H9 (cell line): ENCODE measurements around the gene TMEM271. TPM values are rescaled to one million over a fixed set of nuclear protein-coding genes. Genes with fewer than 3 reads are reported as not detected.
A peak's percentile ranks its signal among the peaks of the same experiment; 100 is the strongest.

ENCODE experiments used
- DNase-seq: peaks from one replicate; pipeline ENCODE4 v3.0.0-alpha.2; 2017
- H2AFZ ChIP-seq: one replicate; pipeline ENCODE4 v1.6.1; 2013; ENCODE audit warnings: mild to moderate bottlenecking, low read length, control low read depth, moderate library complexity
- H2AK5ac ChIP-seq: 2 replicates; pipeline ENCODE4 v1.6.1; 2013; ENCODE audit warnings: low read length, control low read depth, mixed read lengths; ENCODE audit not compliant: insufficient read length
- H2BK120ac ChIP-seq: one replicate; pipeline ENCODE4 v1.6.1; 2013; ENCODE audit warnings: low read depth, mild to moderate bottlenecking, low read length, control low read depth, inconsistent platforms; ENCODE audit not compliant: poor library complexity, severe bottlenecking
- H2BK12ac ChIP-seq: 2 replicates; pipeline ENCODE4 v1.6.1; 2013; ENCODE audit warnings: low read length, control low read depth, mixed read lengths, low read depth; ENCODE audit not compliant: insufficient read length
- H2BK15ac ChIP-seq: 2 replicates; pipeline ENCODE4 v1.6.1; 2013; ENCODE audit warnings: low read depth, low read length, control low read depth
- H2BK20ac ChIP-seq: one replicate; pipeline ENCODE4 v1.6.1; 2013; ENCODE audit warnings: low read depth, mild to moderate bottlenecking, low read length, control low read depth, inconsistent platforms; ENCODE audit not compliant: poor library complexity, severe bottlenecking
- H2BK5ac ChIP-seq: 2 replicates; pipeline ENCODE4 v1.6.1; 2013; ENCODE audit warnings: low read length, control low read depth, mixed read lengths; ENCODE audit not compliant: insufficient read length
- H3K14ac ChIP-seq: 2 replicates; pipeline ENCODE4 v1.6.1; 2013; ENCODE audit warnings: low read length, control low read depth; ENCODE audit not compliant: insufficient read depth
- H3K18ac ChIP-seq: 2 replicates; pipeline ENCODE4 v1.6.1; 2013; ENCODE audit warnings: low read depth, mild to moderate bottlenecking, mixed read lengths, low read length, control low read depth; ENCODE audit not compliant: insufficient read length
- H3K23ac ChIP-seq: 2 replicates; pipeline ENCODE4 v1.6.1; 2013; ENCODE audit warnings: low read length, control low read depth, mixed read lengths, low read depth; ENCODE audit not compliant: insufficient read length
- H3K23me2 ChIP-seq: 2 replicates; pipeline ENCODE4 v1.6.1; 2013; ENCODE audit warnings: low read depth, mild to moderate bottlenecking, mixed read lengths, low read length, control low read depth; ENCODE audit not compliant: insufficient read length, poor library complexity, severe bottlenecking
- H3K27ac ChIP-seq: 2 replicates; pipeline ENCODE4 v1.5.1; 2013; ENCODE audit warnings: low read length, control low read depth, mixed read lengths, low read depth; ENCODE audit not compliant: insufficient read length
- H3K27me3 ChIP-seq: 2 replicates; pipeline ENCODE4 v1.6.1; 2013; ENCODE audit warnings: low read length, control low read depth, inconsistent platforms; ENCODE audit not compliant: insufficient read depth
- H3K4ac ChIP-seq: 2 replicates; pipeline ENCODE4 v1.6.1; 2013; ENCODE audit warnings: low read depth, mild to moderate bottlenecking, control low read depth, inconsistent platforms, low read length, moderate library complexity
- H3K4me1 ChIP-seq: 2 replicates; pipeline ENCODE4 v1.6.1; 2013; ENCODE audit warnings: low read length, control low read depth, inconsistent platforms; ENCODE audit not compliant: insufficient read depth
- H3K4me2 ChIP-seq: 2 replicates; pipeline ENCODE4 v1.6.1; 2013; ENCODE audit warnings: low read length, control low read depth, mixed read lengths; ENCODE audit not compliant: insufficient read length, insufficient read depth
- H3K56ac ChIP-seq: 2 replicates; pipeline ENCODE4 v1.6.1; 2013; ENCODE audit warnings: low read depth, mild to moderate bottlenecking, mixed read lengths, low read length, control low read depth; ENCODE audit not compliant: insufficient read length
- H3K79me1 ChIP-seq: 2 replicates; pipeline ENCODE4 v1.6.1; 2013; ENCODE audit warnings: low read depth, mild to moderate bottlenecking, moderate library complexity, low read length, control low read depth, inconsistent platforms; ENCODE audit not compliant: insufficient read depth, poor library complexity, severe bottlenecking
- H3K79me2 ChIP-seq: 2 replicates; pipeline ENCODE4 v1.6.1; 2013; ENCODE audit warnings: low read length, control low read depth, inconsistent platforms; ENCODE audit not compliant: insufficient read depth
- H3K9ac ChIP-seq: 2 replicates; pipeline ENCODE4 v1.6.1; 2013; ENCODE audit warnings: low read length, control low read depth, mixed read lengths; ENCODE audit not compliant: insufficient read length; ENCODE audit errors: extremely low read depth
- H3K9me3 ChIP-seq: one replicate; pipeline ENCODE4 v1.6.1; 2013; ENCODE audit warnings: low read depth, low read length, inconsistent platforms; ENCODE audit not compliant: control insufficient read depth
- H3T11ph ChIP-seq: one replicate; pipeline ENCODE4 v1.6.1; 2013; ENCODE audit warnings: mild to moderate bottlenecking, low read length, control low read depth, inconsistent platforms
- H4K20me1 ChIP-seq: one replicate; pipeline ENCODE4 v1.6.1; 2013; ENCODE audit not compliant: control insufficient read depth, insufficient read length, insufficient read depth
- H4K5ac ChIP-seq: 2 replicates; pipeline ENCODE4 v1.6.1; 2013; ENCODE audit warnings: low read depth, mild to moderate bottlenecking, mixed read lengths, low read length, control low read depth; ENCODE audit not compliant: insufficient read length
- H4K8ac ChIP-seq: replicated peaks from 2 replicates; pipeline ENCODE4 v1.6.1; 2013; ENCODE audit warnings: low read length, control low read depth, mixed read lengths, low read depth; ENCODE audit not compliant: insufficient read length
- H4K91ac ChIP-seq: 2 replicates; pipeline ENCODE4 v1.6.1; 2013; ENCODE audit warnings: low read depth, mild to moderate bottlenecking, moderate library complexity, mixed read lengths, low read length, control low read depth; ENCODE audit not compliant: insufficient read length
- H3K27ac Mint-ChIP-seq, 3 experiments: 2 replicates in 2 of 3; 3 replicates in 1 of 3; pipeline ENCODE4 v1.8.0; 2020 to 2021; ENCODE audit warnings: mixed read lengths in 3 of 3, mild to moderate bottlenecking in 1 of 3, moderate library complexity in 1 of 3
- H3K27me3 Mint-ChIP-seq: 2 replicates; pipeline ENCODE4 v1.8.0; 2021; ENCODE audit warnings: low read depth, mild to moderate bottlenecking, moderate library complexity, mixed read lengths
- H3K36me3 Mint-ChIP-seq, 3 experiments: 2 replicates in 2 of 3; 3 replicates in 1 of 3; pipeline ENCODE4 v1.8.0; 2020 to 2021; ENCODE audit warnings: low read depth in 3 of 3, mixed read lengths in 3 of 3; ENCODE audit not compliant: insufficient read depth in 1 of 3
- H3K4me1 Mint-ChIP-seq, 2 experiments: 2 replicates each; pipeline ENCODE4 v1.8.0; 2020; ENCODE audit warnings: mixed read lengths in 2 of 2
- H3K4me3 Mint-ChIP-seq, 2 experiments: 2 replicates in 1 of 2; 3 replicates in 1 of 2; pipeline ENCODE4 v1.8.0; 2020 to 2021; ENCODE audit warnings: mild to moderate bottlenecking in 2 of 2, mixed read lengths in 2 of 2, moderate library complexity in 1 of 2
- H3K9me3 Mint-ChIP-seq, 2 experiments: 2 replicates in 1 of 2; 3 replicates in 1 of 2; pipeline ENCODE4 v1.8.0; 2020; ENCODE audit warnings: mild to moderate bottlenecking in 2 of 2, mixed read lengths in 2 of 2, moderate library complexity in 1 of 2
- WGBS: extraction: QIAGEN DNeasy Blood & Tissue Kit; methylation state at CpG from one replicate; pipeline ENCODE4 v1.1.7; 2013; ENCODE audit warnings: missing lambda C conversion rate, low lambda C conversion rate, mixed read lengths; ENCODE audit not compliant: insufficient read length; ENCODE audit errors: extremely low coverage; 5-methylcytosine and 5-hydroxymethylcytosine counted together
- total RNA-seq: library from RNA; stranded (reverse); gene quantifications from 2 replicates; pipeline ENCODE4 v1.2.1, GENCODE V29; 2021
- TF ChIP-seq, protein P1 (sequence below): fragments of 200-600 bp; sonication (generic); conservative IDR thresholded peaks from 3 replicates; pipeline ENCODE4 v1.8.0; 2021; ENCODE audit warnings: antibody characterized with exemption, mild to moderate bottlenecking

The TMEM271 gene
- total RNA-seq, 1 experiment from 2014 or later = 0.09 TPM

DNA sequence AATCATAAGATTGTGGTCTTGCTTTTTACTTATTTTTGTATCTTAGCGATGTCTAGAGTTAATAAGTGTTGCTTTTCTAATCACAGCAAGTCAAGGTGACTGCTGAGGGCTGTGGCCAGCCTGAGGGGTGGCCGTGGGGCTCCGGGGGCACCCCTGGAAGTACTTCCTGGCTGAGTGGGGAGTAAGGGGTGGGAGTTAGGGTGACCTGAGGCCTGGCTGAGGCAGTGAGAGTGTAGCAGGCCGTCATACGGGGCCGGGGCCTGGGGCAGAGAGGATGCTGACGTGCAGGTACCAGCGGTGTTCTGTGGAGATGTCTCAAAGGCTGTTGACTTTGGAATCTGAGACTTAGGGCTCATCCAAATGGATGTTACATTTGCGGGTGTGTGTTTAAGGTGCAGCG is 47.8 kb downstream of the TMEM271 start:
- Histone ChIP-seq H3T11ph (no peak overlapping the region), H3K14ac (no peak overlapping the region), H4K8ac (no peak overlapping the region), H3K23me2 (no peaks in the 10 kb centered on the region), H3K9me3 (no peaks in the 10 kb centered on the region), H3K79me2 (no peaks in the 10 kb centered on the region), H3K4ac (no peak overlapping the region), H3K4me1 (no peaks in the 10 kb centered on the region), H3K27me3 (no peaks in the 10 kb centered on the region), H3K79me1 (no peaks in the 10 kb centered on the region), H2BK5ac (no peak overlapping the region), H4K20me1 (no peaks in the 10 kb centered on the region), H4K5ac (no peak overlapping the region), H2BK15ac (no peak overlapping the region), H2AFZ (no peak overlapping the region), H3K4me2 (no peak overlapping the region), H3K18ac (no peak overlapping the region), H2BK12ac (no peak overlapping the region), H3K27ac (no peak overlapping the region), H4K91ac (no peak overlapping the region), H2AK5ac (no peak overlapping the region), H3K23ac (no peak overlapping the region), H3K56ac (no peak overlapping the region), H2BK20ac (no peak overlapping the region), H3K9ac (no peak overlapping the region), H2BK120ac (no peak overlapping the region)
- peak overlapping the region in 1 of 3 experiments; percentile 86; a peak in 2 of 7 replicates for H3K27ac Mint-ChIP-seq
- TF ChIP-seq, protein P1, sequence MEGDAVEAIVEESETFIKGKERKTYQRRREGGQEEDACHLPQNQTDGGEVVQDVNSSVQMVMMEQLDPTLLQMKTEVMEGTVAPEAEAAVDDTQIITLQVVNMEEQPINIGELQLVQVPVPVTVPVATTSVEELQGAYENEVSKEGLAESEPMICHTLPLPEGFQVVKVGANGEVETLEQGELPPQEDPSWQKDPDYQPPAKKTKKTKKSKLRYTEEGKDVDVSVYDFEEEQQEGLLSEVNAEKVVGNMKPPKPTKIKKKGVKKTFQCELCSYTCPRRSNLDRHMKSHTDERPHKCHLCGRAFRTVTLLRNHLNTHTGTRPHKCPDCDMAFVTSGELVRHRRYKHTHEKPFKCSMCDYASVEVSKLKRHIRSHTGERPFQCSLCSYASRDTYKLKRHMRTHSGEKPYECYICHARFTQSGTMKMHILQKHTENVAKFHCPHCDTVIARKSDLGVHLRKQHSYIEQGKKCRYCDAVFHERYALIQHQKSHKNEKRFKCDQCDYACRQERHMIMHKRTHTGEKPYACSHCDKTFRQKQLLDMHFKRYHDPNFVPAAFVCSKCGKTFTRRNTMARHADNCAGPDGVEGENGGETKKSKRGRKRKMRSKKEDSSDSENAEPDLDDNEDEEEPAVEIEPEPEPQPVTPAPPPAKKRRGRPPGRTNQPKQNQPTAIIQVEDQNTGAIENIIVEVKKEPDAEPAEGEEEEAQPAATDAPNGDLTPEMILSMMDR = no peak
- no peaks in the 10 kb centered on the region for H3K9me3 Mint-ChIP-seq
- no peaks in the 10 kb centered on the region; the same call in 1 of the 2 replicates for H3K27me3 Mint-ChIP-seq
- no CpG with 5 or more reads among the region's 10 CpGs for WGBS
- H3K4me3 Mint-ChIP-seq = no peak overlapping the region
- DNase-seq = no peak
- peaks cover 44 to 82% (median 75%) of the 10 kb centered on the region in 3 experiments for H3K36me3 Mint-ChIP-seq
- H3K4me1 Mint-ChIP-seq = peaks cover 0 to 3% of the 10 kb centered on the region in 2 experiments; a peak in 1 of 4 replicates
